GM23338 (cell line): ENCODE measurements around the gene ADAMTS7. TPM values are rescaled to one million over a fixed set of nuclear protein-coding genes. Genes with fewer than 3 reads are reported as not detected.

ENCODE experiments used
- ATAC-seq: fragments of 200-7000 bp; cut with Tn5 transposase; 3 replicates; pipeline ENCODE4 v1.9.1; 2020
- DNase-seq: peaks from one replicate; pipeline ENCODE4 v3.0.0-alpha.2; 2015; ENCODE audit warnings: low spot score
- H2AFZ ChIP-seq: fragments of 200-600 bp; sonication (generic); 2 replicates; pipeline ENCODE4 v1.8.0; 2016; ENCODE audit warnings: antibody characterized with exemption, mild to moderate bottlenecking, moderate library complexity
- H3F3A ChIP-seq: fragments of 200-600 bp; sonication (generic); replicated peaks from 2 replicates; pipeline ENCODE4 v1.8.0; 2017; ENCODE audit warnings: antibody characterized with exemption, mixed run types, low read depth
- H3K27ac ChIP-seq: fragments of 200-600 bp; sonication (generic); 2 replicates; pipeline ENCODE4 v1.6.1; 2016; ENCODE audit warnings: low read depth
- H3K27me3 ChIP-seq: fragments of 200-600 bp; sonication (generic); 2 replicates; pipeline ENCODE4 v1.8.0; 2016; ENCODE audit warnings: mild to moderate bottlenecking, mixed run types, moderate library complexity; ENCODE audit not compliant: insufficient read depth
- H3K36me3 ChIP-seq: fragments of 200-600 bp; sonication (generic); 2 replicates; pipeline ENCODE4 v1.8.0; 2016; ENCODE audit warnings: mild to moderate bottlenecking; ENCODE audit not compliant: insufficient read depth
- H3K4me1 ChIP-seq: fragments of 200-600 bp; sonication (generic); 2 replicates; pipeline ENCODE4 v1.8.0; 2016; ENCODE audit warnings: mild to moderate bottlenecking, moderate library complexity; ENCODE audit not compliant: insufficient read depth
- H3K4me2 ChIP-seq: fragments of 200-600 bp; sonication (generic); 2 replicates; pipeline ENCODE4 v1.7.1; 2017; ENCODE audit warnings: mixed run types
- H3K4me3 ChIP-seq: fragments of 200-600 bp; sonication (generic); 2 replicates; pipeline ENCODE4 v1.6.1; 2016; ENCODE audit warnings: mixed run types
- H3K79me2 ChIP-seq: fragments of 200-600 bp; sonication (generic); replicated peaks from 2 replicates; pipeline ENCODE4 v1.8.0; 2017; ENCODE audit warnings: mild to moderate bottlenecking; ENCODE audit not compliant: insufficient read depth
- H3K9me2 ChIP-seq: fragments of 200-600 bp; sonication (generic); 2 replicates; pipeline ENCODE4 v1.8.0; 2017; ENCODE audit not compliant: insufficient read depth
- H4K20me1 ChIP-seq: fragments of 200-600 bp; sonication (generic); replicated peaks from 2 replicates; pipeline ENCODE4 v1.8.0; 2017; ENCODE audit warnings: mild to moderate bottlenecking; ENCODE audit not compliant: insufficient read depth
- H3K27ac Mint-ChIP-seq: 2 replicates; pipeline ENCODE4 v1.8.0; 2020; ENCODE audit warnings: inconsistent platforms, mild to moderate bottlenecking, moderate library complexity, mixed read lengths
- H3K27me3 Mint-ChIP-seq: 3 replicates; pipeline ENCODE4 v1.8.0; 2022; ENCODE audit warnings: low read depth, mild to moderate bottlenecking, moderate library complexity, mixed read lengths, inconsistent platforms; ENCODE audit not compliant: insufficient read depth, poor library complexity
- H3K36me3 Mint-ChIP-seq: 3 replicates; pipeline ENCODE4 v1.8.0; 2021; ENCODE audit warnings: low read depth, mild to moderate bottlenecking, inconsistent platforms, moderate library complexity, mixed read lengths
- H3K4me1 Mint-ChIP-seq: 3 replicates; pipeline ENCODE4 v1.8.0; 2020; ENCODE audit warnings: mild to moderate bottlenecking, inconsistent platforms, mixed read lengths
- H3K4me3 Mint-ChIP-seq: 3 replicates; pipeline ENCODE4 v1.8.0; 2021; ENCODE audit warnings: moderate library complexity, mild to moderate bottlenecking, inconsistent platforms, mixed read lengths
- H3K9me3 Mint-ChIP-seq: 3 replicates; pipeline ENCODE4 v1.8.0; 2020; ENCODE audit warnings: moderate library complexity, mild to moderate bottlenecking, inconsistent platforms, mixed read lengths
- CREB1 ChIP-seq: fragments of 250-450 bp; sonication (Bioruptor Pico); IDR thresholded peaks from 2 replicates; pipeline ENCODE4 v1.5.0; 2020; ENCODE audit warnings: low read depth, mild to moderate bottlenecking, moderate library complexity
- CTCF ChIP-seq, 2 experiments: fragments of 200-600 bp in 1 of 2; sonication (generic) in 1 of 2; conservative IDR thresholded peaks; 2 replicates each; pipeline versions ENCODE4 v1.5.1 to v1.6.1; 2016 to 2017; ENCODE audit warnings: antibody characterized with exemption in 2 of 2, low read depth in 2 of 2, mild to moderate bottlenecking in 2 of 2, moderate library complexity in 1 of 2
- EZH2 ChIP-seq: fragments of 200-600 bp; sonication (generic); IDR thresholded peaks from one replicate; pipeline ENCODE4 v1.8.0; 2017; ENCODE audit warnings: antibody characterized with exemption, mild to moderate bottlenecking, low read depth; ENCODE audit not compliant: unreplicated experiment
- ZNF462 ChIP-seq: fragments of 250-450 bp; sonication (Bioruptor Pico); IDR thresholded peaks from 2 replicates; pipeline ENCODE4 v1.5.0; 2020; ENCODE audit warnings: mild to moderate bottlenecking, moderate library complexity
- polyA plus RNA-seq: library from polyadenylated mRNA; unstranded; fragments of >200 nt; fragmentation: Nextera tagmentation; extraction: Ambion mirVana; gene quantifications from 2 replicates; pipeline ENCODE4 v1.2.1, GENCODE V29; 2016
- total RNA-seq: library from RNA; depleted of rRNA; stranded (reverse); fragments of >200 nt; shearing (Covaris generic); gene quantifications from 2 replicates; pipeline ENCODE4 v1.2.3, GENCODE V29; 2014

The ADAMTS7 gene
- total and polyA plus RNA-seq, 2 experiments from 2014 or later: 11.6 to 52.7 TPM

- TF ChIP-seq ZNF462: no peak
- no peak for TF ChIP-seq CREB1 (CRISPR knock-in tag)
- no peak for TF ChIP-seq CTCF (conservative IDR thresholded peaks at IDR 0.05; ENCODE audit: low read depth in 2 of 2)
These were observed 1.3 kb downstream of the ADAMTS7 start (continued) for GRCh38 chr15:78810003-78810361.

- peaks cover 28% of the 10 kb centered on the region for H3K79me2 ChIP-seq
- peaks cover 25% of the 10 kb centered on the region for H4K20me1 ChIP-seq
- H3K4me2 ChIP-seq: no peak overlapping the region
- no peaks in the 10 kb centered on the region for H3K36me3 ChIP-seq
- H3K27ac ChIP-seq: no peak overlapping the region
- Mint-ChIP-seq H3K9me3 (no peaks in the 10 kb centered on the region; the same call in 2 of the 3 replicates), H3K27me3 (peaks cover 30% of the 10 kb centered on the region), H3K4me1 (peaks cover 50% of the 10 kb centered on the region), H3K36me3 (peaks cover 5% of the 10 kb centered on the region; the same call in 2 of the 3 replicates), H3K4me3 (peak overlapping the region; percentile 77), H3K27ac (no peak overlapping the region)
- ATAC-seq: peak; percentile 4; the same call in 1 of the 3 replicates
- peaks cover 3% of the 10 kb centered on the region for H3F3A ChIP-seq
- no peak overlapping the region for H2AFZ ChIP-seq
- H3K27me3 ChIP-seq: peaks cover 15% of the 10 kb centered on the region
- peaks cover 12% of the 10 kb centered on the region for H3K4me1 ChIP-seq
- DNase-seq: peak; percentile 79
- no peak overlapping the region for H3K4me3 ChIP-seq
- TF ChIP-seq EZH2: no peak
- peak; percentile 71 to 78 for TF ChIP-seq CTCF (conservative IDR thresholded peaks at IDR 0.05; ENCODE audit: low read depth in 2 of 2)
- H3K9me2 ChIP-seq: no peaks in the 10 kb centered on the region
These were observed 2.7 kb downstream of the ADAMTS7 start for GRCh38 chr15:78808550-78808949.
